ENCODE measurements around the gene WSB1.

WSB1 gene

DNA sequence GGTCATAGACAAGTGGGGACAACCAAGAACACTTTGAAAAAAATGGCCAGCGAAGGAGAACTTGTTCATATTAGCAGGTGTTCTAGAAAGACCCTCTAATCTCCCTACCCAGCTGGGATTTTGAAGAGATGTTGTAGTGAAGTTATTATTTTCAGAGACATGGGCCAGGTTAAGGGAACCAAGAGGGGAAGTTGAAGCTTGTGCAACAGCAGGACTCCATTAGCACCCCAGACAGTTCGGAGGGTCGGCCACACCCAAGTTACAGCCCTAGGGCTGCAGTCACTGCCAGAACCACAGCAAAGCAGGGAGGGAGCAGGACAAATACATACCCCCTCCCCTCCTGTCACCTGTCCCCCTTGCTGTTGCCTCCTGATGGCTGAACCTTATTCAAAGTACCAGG lies 42.3 kb downstream of the WSB1 start:
- Histone ChIP-seq H3K4me2 (ENCODE audit: low read length) (peak overlapping the region; percentile 17; the same call in 1 of the 2 replicates), H3F3A (ENCODE audit: insufficient read depth, low read length) (peaks cover 8% of the 10 kb centered on the region), H3K36me3 (ENCODE audit: insufficient read depth, low read length) (no peaks in the 10 kb centered on the region), H4K20me1 (ENCODE audit: insufficient read depth, low read length) (no peaks in the 10 kb centered on the region), H3K9me3 (ENCODE audit: low read length) (no peaks in the 10 kb centered on the region), H3K27ac (ENCODE audit: low read depth, low read length, poor library complexity, severe bottlenecking) (peak overlapping the region; percentile 96), H3K27me3 (ENCODE audit: insufficient read depth, low read length) (no peaks in the 10 kb centered on the region), H3K9ac (ENCODE audit: low read length) (peak overlapping the region; percentile 11; the same call in 1 of the 2 replicates), H3K4me1 (ENCODE audit: insufficient read depth, low read length, severe bottlenecking) (peaks cover 77% of the 10 kb centered on the region), H2AFZ (ENCODE audit: low read length) (no peak overlapping the region), H3K9me2 (ENCODE audit: low read depth, low read length) (no peaks in the 10 kb centered on the region), H3K79me2 (ENCODE audit: insufficient read depth, low read length) (no peaks in the 10 kb centered on the region), H3K4me3 (ENCODE audit: low read depth, low read length, poor library complexity, severe bottlenecking) (no peak overlapping the region)
- TF ChIP-seq, protein P1, sequence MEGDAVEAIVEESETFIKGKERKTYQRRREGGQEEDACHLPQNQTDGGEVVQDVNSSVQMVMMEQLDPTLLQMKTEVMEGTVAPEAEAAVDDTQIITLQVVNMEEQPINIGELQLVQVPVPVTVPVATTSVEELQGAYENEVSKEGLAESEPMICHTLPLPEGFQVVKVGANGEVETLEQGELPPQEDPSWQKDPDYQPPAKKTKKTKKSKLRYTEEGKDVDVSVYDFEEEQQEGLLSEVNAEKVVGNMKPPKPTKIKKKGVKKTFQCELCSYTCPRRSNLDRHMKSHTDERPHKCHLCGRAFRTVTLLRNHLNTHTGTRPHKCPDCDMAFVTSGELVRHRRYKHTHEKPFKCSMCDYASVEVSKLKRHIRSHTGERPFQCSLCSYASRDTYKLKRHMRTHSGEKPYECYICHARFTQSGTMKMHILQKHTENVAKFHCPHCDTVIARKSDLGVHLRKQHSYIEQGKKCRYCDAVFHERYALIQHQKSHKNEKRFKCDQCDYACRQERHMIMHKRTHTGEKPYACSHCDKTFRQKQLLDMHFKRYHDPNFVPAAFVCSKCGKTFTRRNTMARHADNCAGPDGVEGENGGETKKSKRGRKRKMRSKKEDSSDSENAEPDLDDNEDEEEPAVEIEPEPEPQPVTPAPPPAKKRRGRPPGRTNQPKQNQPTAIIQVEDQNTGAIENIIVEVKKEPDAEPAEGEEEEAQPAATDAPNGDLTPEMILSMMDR (IDR thresholded peaks at IDR 0.05; ENCODE audit: low read length): no peak
- TF ChIP-seq EZH2 (IDR thresholded peaks at IDR 0.05; ENCODE audit: borderline replicate concordance, low read length): no peak

DNA sequence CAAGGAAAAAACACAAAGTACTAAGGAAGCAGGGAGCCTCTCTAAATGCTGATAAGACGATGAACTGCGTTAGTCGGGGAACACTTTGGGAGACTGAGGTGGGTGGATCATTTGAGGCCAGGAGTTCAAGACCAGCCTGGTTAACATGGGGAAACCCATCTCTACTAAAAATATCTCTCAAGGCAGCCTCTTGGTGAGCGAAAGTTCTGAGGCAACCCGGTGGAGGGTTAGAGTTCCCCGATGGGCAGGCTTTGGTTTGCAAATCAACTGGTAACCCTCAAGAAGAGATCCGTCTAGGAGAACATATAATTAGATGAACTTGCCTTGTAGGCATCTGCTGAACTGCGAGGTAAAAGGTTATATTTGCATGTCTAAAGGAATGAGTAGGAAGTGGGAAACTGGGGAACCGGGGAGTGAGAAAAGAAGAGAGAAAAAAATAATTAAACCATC lies 44.6 kb downstream of the WSB1 start:
- Histone ChIP-seq H4K20me1 (ENCODE audit: insufficient read depth, low read length) (no peaks in the 10 kb centered on the region), H3K4me2 (ENCODE audit: low read length) (peak overlapping the region; percentile 68), H2AFZ (ENCODE audit: low read length) (no peak overlapping the region), H3K4me3 (ENCODE audit: low read depth, low read length, poor library complexity, severe bottlenecking) (peak overlapping the region; percentile 44), H3K4me1 (ENCODE audit: insufficient read depth, low read length, severe bottlenecking) (peaks cover 85% of the 10 kb centered on the region), H3K36me3 (ENCODE audit: insufficient read depth, low read length) (no peaks in the 10 kb centered on the region), H3F3A (ENCODE audit: insufficient read depth, low read length) (peaks cover 8% of the 10 kb centered on the region), H3K27ac (ENCODE audit: low read depth, low read length, poor library complexity, severe bottlenecking) (peak overlapping the region; percentile 96), H3K9me2 (ENCODE audit: low read depth, low read length) (no peaks in the 10 kb centered on the region), H3K9ac (ENCODE audit: low read length) (peak overlapping the region; percentile 55), H3K9me3 (ENCODE audit: low read length) (no peaks in the 10 kb centered on the region), H3K27me3 (ENCODE audit: insufficient read depth, low read length) (no peaks in the 10 kb centered on the region), H3K79me2 (ENCODE audit: insufficient read depth, low read length) (no peaks in the 10 kb centered on the region)
- TF ChIP-seq EZH2 (IDR thresholded peaks at IDR 0.05; ENCODE audit: borderline replicate concordance, low read length): no peak

- TF ChIP-seq, protein P1 (IDR thresholded peaks at IDR 0.05; ENCODE audit: low read length): no peak
- TF ChIP-seq EZH2 (IDR thresholded peaks at IDR 0.05; ENCODE audit: borderline replicate concordance, low read length): no peak
- Histone ChIP-seq H3K4me2 (ENCODE audit: low read length) (peak overlapping the region; percentile 68), H3K27ac (ENCODE audit: low read depth, low read length, poor library complexity, severe bottlenecking) (peak overlapping the region; percentile 96), H3K4me3 (ENCODE audit: low read depth, low read length, poor library complexity, severe bottlenecking) (peak overlapping the region; percentile 44), H3K27me3 (ENCODE audit: insufficient read depth, low read length) (no peaks in the 10 kb centered on the region), H3F3A (ENCODE audit: insufficient read depth, low read length) (peaks cover 8% of the 10 kb centered on the region), H2AFZ (ENCODE audit: low read length) (no peak overlapping the region), H3K36me3 (ENCODE audit: insufficient read depth, low read length) (no peaks in the 10 kb centered on the region), H3K9me2 (ENCODE audit: low read depth, low read length) (no peaks in the 10 kb centered on the region), H4K20me1 (ENCODE audit: insufficient read depth, low read length) (no peaks in the 10 kb centered on the region), H3K9me3 (ENCODE audit: low read length) (no peaks in the 10 kb centered on the region), H3K79me2 (ENCODE audit: insufficient read depth, low read length) (no peaks in the 10 kb centered on the region), H3K9ac (ENCODE audit: low read length) (peak overlapping the region; percentile 55), H3K4me1 (ENCODE audit: insufficient read depth, low read length, severe bottlenecking) (peaks cover 85% of the 10 kb centered on the region)
Measured at GRCh38 chr17:27339198-27339835, 45.4 kb downstream of the WSB1 start.
